ENCODE results near the gene GFRA4. TPM values are rescaled to one million over a fixed set of nuclear protein-coding genes. Genes with fewer than 3 reads are reported as not detected.

Gene GFRA4, protein sequence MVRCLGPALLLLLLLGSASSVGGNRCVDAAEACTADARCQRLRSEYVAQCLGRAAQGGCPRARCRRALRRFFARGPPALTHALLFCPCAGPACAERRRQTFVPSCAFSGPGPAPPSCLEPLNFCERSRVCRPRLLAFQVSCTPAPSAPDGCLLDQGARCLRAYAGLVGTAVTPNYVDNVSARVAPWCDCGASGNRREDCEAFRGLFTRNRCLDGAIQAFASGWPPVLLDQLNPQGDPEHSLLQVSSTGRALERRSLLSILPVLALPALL
- not detected for total RNA-seq

- Histone ChIP-seq H3K4me1 (no peaks in the 10 kb centered on the region), H3K9me3 (no peaks in the 10 kb centered on the region), H3K4me3 (no peak within 1 kb of the TSS), H3K27ac (no peak within 1 kb of the TSS), H3K27me3 (peaks cover 15 to 23% (median 19%) of the 10 kb centered on the region in 3 donors), H3K36me3 (no peaks in the 10 kb centered on the region)
- in situ Hi-C loops (cut with MboI; ENCODE audit: low sequenced_read_pairs in 4 of 4) (loop anchor here in 1 of 4 donors (10.0 kb wide), 1 partner anchor 52 kb away; the partner anchor contains the start of gene SIGLEC1), intact Hi-C loops (cut with DNase I; ENCODE audit: low total_unique reads) (no loop called here)
- TF ChIP-seq POLR2A (IDR thresholded peaks at IDR 0.05), result no peak
- TF ChIP-seq, protein P1, sequence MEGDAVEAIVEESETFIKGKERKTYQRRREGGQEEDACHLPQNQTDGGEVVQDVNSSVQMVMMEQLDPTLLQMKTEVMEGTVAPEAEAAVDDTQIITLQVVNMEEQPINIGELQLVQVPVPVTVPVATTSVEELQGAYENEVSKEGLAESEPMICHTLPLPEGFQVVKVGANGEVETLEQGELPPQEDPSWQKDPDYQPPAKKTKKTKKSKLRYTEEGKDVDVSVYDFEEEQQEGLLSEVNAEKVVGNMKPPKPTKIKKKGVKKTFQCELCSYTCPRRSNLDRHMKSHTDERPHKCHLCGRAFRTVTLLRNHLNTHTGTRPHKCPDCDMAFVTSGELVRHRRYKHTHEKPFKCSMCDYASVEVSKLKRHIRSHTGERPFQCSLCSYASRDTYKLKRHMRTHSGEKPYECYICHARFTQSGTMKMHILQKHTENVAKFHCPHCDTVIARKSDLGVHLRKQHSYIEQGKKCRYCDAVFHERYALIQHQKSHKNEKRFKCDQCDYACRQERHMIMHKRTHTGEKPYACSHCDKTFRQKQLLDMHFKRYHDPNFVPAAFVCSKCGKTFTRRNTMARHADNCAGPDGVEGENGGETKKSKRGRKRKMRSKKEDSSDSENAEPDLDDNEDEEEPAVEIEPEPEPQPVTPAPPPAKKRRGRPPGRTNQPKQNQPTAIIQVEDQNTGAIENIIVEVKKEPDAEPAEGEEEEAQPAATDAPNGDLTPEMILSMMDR (IDR thresholded peaks at IDR 0.05 in 4 of 5, conservative IDR thresholded peaks at IDR 0.05 in 1 of 5), result no peak
- no peak for DNase-seq
- no peak for ATAC-seq
Observed at GRCh38 chr20:3663031-3663701, at the start of gene GFRA4. GFRA4 (minus strand) TSS chr20:3663399; CDS start chr20:3663399, 0 bp downstream.

GRCh38 chr20:3712279-3712873, 49.2 kb upstream of the GFRA4 start, which contains the start of gene SIGLEC1:
SIGLEC1 (minus strand) TSS chr20:3712600; CDS start chr20:3707128, 5,472 bp downstream.
- H3K27ac ChIP-seq, result no peak within 1 kb of the TSS
- intact Hi-C loops (cut with DNase I; ENCODE audit: low total_unique reads), result no loop called here

GRCh38 chr20:3711484-3711941, 48.3 kb upstream of the GFRA4 start:
- no peak for ATAC-seq
- H3K27ac ChIP-seq, result no peak overlapping the region

More at GRCh38 chr20:3712279-3712873, 49.2 kb upstream of the GFRA4 start, which contains the start of gene SIGLEC1:
- H3K4me3 ChIP-seq, result peak within 1 kb of the TSS in 1 of 4 donors; percentile 10
- in situ Hi-C loops (cut with MboI; ENCODE audit: low sequenced_read_pairs in 4 of 4), result loop anchor here in 2 of 4 donors (5.0 to 10.0 kb wide), 2 partner anchors 35 to 48 kb away; partner anchors contain the start of gene GFRA4 (in 1 of the 2)
- H3K9me3 ChIP-seq, result no peaks in the 10 kb centered on the region
- DNase-seq, result peak; percentile 39 to 62
- no peak for ATAC-seq
- no peaks in the 10 kb centered on the region for H3K27me3 ChIP-seq
- peaks cover 0 to 9% of the 10 kb centered on the region in 2 donors for H3K4me1 ChIP-seq
- TF ChIP-seq, protein P1 (IDR thresholded peaks at IDR 0.05 in 4 of 5, conservative IDR thresholded peaks at IDR 0.05 in 1 of 5), result no peak
- no peak for TF ChIP-seq POLR2A (IDR thresholded peaks at IDR 0.05)
- no peaks in the 10 kb centered on the region for H3K36me3 ChIP-seq

More at GRCh38 chr20:3711484-3711941, 48.3 kb upstream of the GFRA4 start:
- in situ Hi-C loops (cut with MboI; ENCODE audit: low sequenced_read_pairs in 4 of 4), result loop anchor here in 2 of 4 donors (5.0 to 10.0 kb wide), 2 partner anchors 34 to 47 kb away; partner anchors contain the start of gene GFRA4 (in 1 of the 2)
- intact Hi-C loops (cut with DNase I; ENCODE audit: low total_unique reads), result loop anchor here (1.0 kb wide), 1 partner anchor 35 kb away; no protein-coding TSS in a partner anchor
- no peak for DNase-seq
- Histone ChIP-seq H3K27me3 (no peaks in the 10 kb centered on the region), H3K4me1 (peaks cover 4 to 15% of the 10 kb centered on the region in 2 donors), H3K36me3 (no peaks in the 10 kb centered on the region), H3K9me3 (no peaks in the 10 kb centered on the region), H3K4me3 (peak overlapping the region in 1 of 4 donors; percentile 10)
- no peak for TF ChIP-seq POLR2A (IDR thresholded peaks at IDR 0.05)
- TF ChIP-seq, protein P1 (IDR thresholded peaks at IDR 0.05 in 4 of 5, conservative IDR thresholded peaks at IDR 0.05 in 1 of 5), result no peak
